GM12878 (cell line): ENCODE data around the gene GDNF. TPM values are rescaled to one million over a fixed set of nuclear protein-coding genes. Genes with fewer than 3 reads are reported as not detected.

Experiments used
- ATAC-seq: fragments of 200-7000 bp; cut with Tn5 transposase; 3 replicates; pipeline ENCODE4 v1.9.1; 2020; ENCODE audit warnings: mild to moderate bottlenecking, moderate library complexity
- BruUV-seq: library from RNA; stranded (reverse); fragments of 400-500 nt; replicated peaks from 2 replicates; lab custom pipeline; 2021; lab: Mats Ljungman, UMichigan
- CTCF ChIA-PET: fragments of 300-600 bp; sonication (Branson Sonifier 250); formaldehyde crosslinking; extraction: SDS; loops from one replicate; lab custom pipeline; 2021; ENCODE audit warnings: inconsistent platforms; lab: Yijun Ruan, JAX
- POLR2A ChIA-PET: fragments of 350-600 bp; formaldehyde crosslinking; extraction: SDS; loops from one replicate; lab custom pipeline; 2021; ENCODE audit warnings: inconsistent platforms; lab: Charles Lee
- RAD21 ChIA-PET: fragments of 300-600 bp; sonication (Branson Sonifier 250); formaldehyde crosslinking; loops from one replicate; lab custom pipeline; 2023; ENCODE audit warnings: antibody characterized with exemption; ENCODE audit not compliant: unreplicated experiment; lab: Charles Lee
- SMC1A ChIA-PET: fragments of 300-600 bp; sonication (Branson Sonifier 250); formaldehyde crosslinking; loops from one replicate; lab custom pipeline; 2023; ENCODE audit not compliant: unreplicated experiment, uncharacterized antibody; lab: Charles Lee
- DNase-seq: peaks from one replicate; pipeline ENCODE4 v3.0.0-alpha.2; 2011; ENCODE audit warnings: low read depth, low spot score
- FAIRE-seq: peaks from 3 replicates; lab custom pipeline; 2011; peaks lifted over from hg19 to GRCh38; lab: Jason Lieb, UNC
- H2AFZ ChIP-seq: 2 replicates; pipeline ENCODE4 v1.6.0; 2011; ENCODE audit warnings: low read depth, low read length, control low read depth; ENCODE audit not compliant: control insufficient read depth
- H3K27ac ChIP-seq: 2 replicates; pipeline ENCODE4 v1.5.1; 2011; ENCODE audit warnings: control low read depth; ENCODE audit not compliant: control insufficient read depth, insufficient read depth
- H3K27me3 ChIP-seq, 2 experiments: replicated peaks in 1 of 2; 2 replicates each; pipeline versions ENCODE4 v1.6.0 to v1.6.1; 2011; ENCODE audit warnings: low read length in 1 of 2; ENCODE audit not compliant: control insufficient read depth in 2 of 2, insufficient read depth in 2 of 2
- H3K36me3 ChIP-seq, 2 experiments: 2 replicates each; pipeline ENCODE4 v1.5.1; 2011; ENCODE audit warnings: low read length in 1 of 2; ENCODE audit not compliant: control insufficient read depth in 2 of 2, insufficient read depth in 2 of 2
- H3K4me1 ChIP-seq: 2 replicates; pipeline ENCODE4 v1.6.1; 2011; ENCODE audit warnings: mild to moderate bottlenecking, low read length, moderate library complexity, mixed read lengths; ENCODE audit not compliant: control insufficient read depth, insufficient read depth
- H3K4me2 ChIP-seq: 2 replicates; pipeline ENCODE4 v1.6.0; 2011; ENCODE audit warnings: control low read depth; ENCODE audit not compliant: control insufficient read depth, insufficient read depth
- H3K4me3 ChIP-seq: fragments of 200-600 bp; sonication (generic); 2 replicates; pipeline ENCODE4 v1.5.1; 2016
- H3K79me2 ChIP-seq: 2 replicates; pipeline ENCODE4 v1.6.0; 2011; ENCODE audit warnings: low read length; ENCODE audit not compliant: control insufficient read depth, insufficient read depth
- H3K9ac ChIP-seq: 2 replicates; pipeline ENCODE4 v1.8.0; 2011; ENCODE audit warnings: low read length, control low read depth, mixed read lengths; ENCODE audit not compliant: control insufficient read depth, insufficient read depth
- H3K9me3 ChIP-seq: replicated peaks from 3 replicates; pipeline ENCODE4 v1.5.1; 2011; ENCODE audit warnings: mild to moderate bottlenecking, low read length; ENCODE audit not compliant: control insufficient read depth, insufficient read depth
- H4K20me1 ChIP-seq: 2 replicates; pipeline ENCODE4 v1.6.0; 2011; ENCODE audit not compliant: control insufficient read depth, insufficient read depth
- ESRRA ChIP-seq: IDR thresholded peaks from 2 replicates; pipeline ENCODE4 v1.6.1; 2012; ENCODE audit warnings: mild to moderate bottlenecking, low read length, improper control_type of control experiment
- NRF1 ChIP-seq: conservative IDR thresholded peaks from 2 replicates; pipeline ENCODE4 v1.6.1; 2011; ENCODE audit warnings: mild to moderate bottlenecking, low read depth, low read length, improper control_type of control experiment
- RFX5 ChIP-seq: IDR thresholded peaks from 2 replicates; pipeline ENCODE4 v1.6.1; 2011; ENCODE audit warnings: low read depth, low read length, improper control_type of control experiment
- STAT1 ChIP-seq: fragments of 450-650 bp; conservative IDR thresholded peaks from 2 replicates; pipeline ENCODE4 v1.6.1; 2014; ENCODE audit warnings: antibody characterized with exemption, mild to moderate bottlenecking
- SUZ12 ChIP-seq: fragments of 200-600 bp; sonication (generic); IDR thresholded peaks from one replicate; pipeline ENCODE4 v1.6.1; 2018; ENCODE audit warnings: antibody characterized with exemption, mild to moderate bottlenecking; ENCODE audit not compliant: unreplicated experiment
- ZNF217 ChIP-seq: fragments of 450-650 bp; IDR thresholded peaks from 2 replicates; pipeline ENCODE4 v1.6.1; 2017; ENCODE audit warnings: antibody characterized with exemption, mild to moderate bottlenecking
- WGBS: methylation state at CpG from one replicate; pipeline ENCODE4 v1.1.6; 2016; ENCODE audit warnings: low lambda C conversion rate; ENCODE audit not compliant: insufficient replicate concordance, insufficient coverage; ENCODE audit errors: missing lambda C conversion rate; 5-methylcytosine and 5-hydroxymethylcytosine counted together
- in situ Hi-C: fragments of 300-500 bp; cut with MboI; formaldehyde crosslinking; loops from 9 replicates; pipeline ENCODE4 v1.14.3; 2018; ENCODE audit warnings: mixed read lengths
- intact Hi-C: fragments of 100-400 bp; cut with micrococcal nuclease; formaldehyde crosslinking; loops from one replicate; pipeline ENCODE4 v1.14.2; 2022; ENCODE audit not compliant: unreplicated experiment
- polyA plus RNA-seq, 11 experiments: library from polyadenylated mRNA; depleted of rRNA in 4 of 11; unstranded in 6 of 11; stranded (reverse) in 5 of 11; fragments of >200 nt; fragmentation: Nextera tagmentation in 4 of 11; fragmentation: Illumina TruSeq in 1 of 11; extraction: Ambion mirVana in 4 of 11; extraction: Trizol in 1 of 11; gene quantifications; 1 replicate in 1 of 11; 2 replicates in 10 of 11; pipeline versions ENCODE4 v1.2.1 to v1.2.3, GENCODE V29; 2011 to 2016; ENCODE audit warnings: inconsistent platforms in 2 of 11, missing spikeins in 2 of 11, low read depth in 1 of 11
- total RNA-seq, 4 experiments: library from RNA; depleted of rRNA in 3 of 4; stranded (reverse); fragments of >200 nt in 3 of 4; fragmentation: Illumina TruSeq in 1 of 4; extraction: Trizol in 1 of 4; gene quantifications; 2 replicates each; pipeline versions ENCODE4 v1.2.1 to v1.2.3, GENCODE V29; 2013 to 2021

The GDNF gene
- total and polyA plus RNA-seq, 10 of the 15 experiments (the other 5 are each of a cell fraction or from before 2014, with no cell fraction given), result not detected

DNA sequence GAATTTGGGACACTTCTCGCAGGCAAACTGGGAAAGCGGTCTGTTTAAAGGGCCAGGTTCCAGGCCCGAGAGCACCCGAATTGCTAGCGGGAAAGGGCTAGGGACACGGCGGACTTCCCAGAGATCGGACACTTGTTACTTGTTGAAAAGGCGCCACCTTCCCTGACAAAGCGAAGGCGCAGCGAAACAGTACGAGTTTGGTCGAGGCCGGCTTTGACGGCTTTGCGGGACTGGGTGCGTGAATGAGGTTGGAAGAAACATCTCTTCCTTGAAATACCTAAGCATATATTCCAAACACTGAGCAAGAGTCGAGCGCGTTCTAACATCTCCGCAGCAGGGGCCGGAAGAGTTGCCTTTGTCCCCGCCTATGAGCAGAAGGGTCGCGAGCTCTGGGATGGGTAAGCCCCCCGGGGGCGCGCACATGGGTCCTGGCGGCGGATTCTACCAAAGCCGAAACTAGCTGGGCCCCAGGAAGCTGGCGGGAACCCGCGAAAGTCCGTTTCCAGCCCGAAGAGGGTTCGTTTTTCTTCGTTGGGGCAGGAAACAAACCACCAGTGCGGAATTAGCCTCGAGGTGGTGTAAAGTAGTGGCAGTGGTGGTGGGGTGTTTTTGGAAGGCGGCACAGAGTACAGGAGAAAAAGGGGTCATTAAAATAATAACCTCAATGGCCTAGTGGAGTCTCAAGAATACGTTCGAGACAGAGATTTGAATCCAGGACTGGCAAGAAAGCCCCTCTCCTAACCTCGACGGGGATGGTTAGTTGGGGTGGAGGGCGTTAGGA is 1.5 kb downstream of the GDNF start:
- CTCF ChIA-PET, result interaction anchor here (0.7 to 1.0 kb wide), 2 partner anchors 171 to 353 kb away, joined by 3 to 5 read pairs; no protein-coding TSS in a partner anchor
- no peaks in the 10 kb centered on the region for H3K9me3 ChIP-seq
- in situ Hi-C loops (no loop called here), intact Hi-C loops (loop anchor here (5.0 kb wide), 2 partner anchors 184 to 426 kb away; no protein-coding TSS in a partner anchor)
- H3K27me3 ChIP-seq, result peaks cover 21 to 29% of the 10 kb centered on the region in 2 experiments
- no peak overlapping the region for H3K9ac ChIP-seq
- no peaks in the 10 kb centered on the region for H3K79me2 ChIP-seq
- no peaks in the 10 kb centered on the region for H4K20me1 ChIP-seq
- H3K4me2 ChIP-seq, result no peak overlapping the region
- WGBS, result 9% methylated on average over 47 of the region's 47 CpGs
- no peak overlapping the region for H3K27ac ChIP-seq
- H2AFZ ChIP-seq, result no peak overlapping the region
- peaks cover 3% of the 10 kb centered on the region; the same call in 1 of the 2 replicates for H3K4me1 ChIP-seq
- BruUV-seq, result no TSS peak
- H3K4me3 ChIP-seq, result no peak overlapping the region
- RAD21 ChIA-PET, result no interaction called here
- TF ChIP-seq STAT1, result no peak
- no peak for TF ChIP-seq ZNF217
- TF ChIP-seq SUZ12, result peak; percentile 56
- no peak for TF ChIP-seq RFX5
- TF ChIP-seq ESRRA, result no peak
- TF ChIP-seq NRF1, result no peak
- SMC1A ChIA-PET, result interaction anchor here (0.7 to 1.8 kb wide), 4 partner anchors 19 to 355 kb away, joined by 3 to 5 read pairs (median 3); no protein-coding TSS in a partner anchor
- POLR2A ChIA-PET, result no interaction called here
- ATAC-seq, result no peak
- FAIRE-seq, result no peak
- DNase-seq, result no peak
- no peaks in the 10 kb centered on the region for H3K36me3 ChIP-seq
